Kidney epithelial cell (primary cell): ENCODE results near the gene SLC35B4. TPM values are rescaled to one million over a fixed set of nuclear protein-coding genes. Genes with fewer than 3 reads are reported as not detected.

Experiments used
- DNase-seq: peaks from one replicate; pipeline ENCODE4 v3.0.0-alpha.2; 2010; ENCODE audit warnings: low read depth
- H3K27me3 ChIP-seq: 2 replicates; pipeline ENCODE4 v1.6.0; 2011; ENCODE audit warnings: low read length; ENCODE audit not compliant: control insufficient read depth, insufficient read depth
- H3K36me3 ChIP-seq: 2 replicates; pipeline ENCODE4 v1.5.1; 2011; ENCODE audit warnings: low read length; ENCODE audit not compliant: control insufficient read depth, insufficient read depth
- H3K4me3 ChIP-seq: 2 replicates; pipeline ENCODE4 v1.5.1; 2011; ENCODE audit warnings: low read depth, mild to moderate bottlenecking, control low read depth, low read length
- total RNA-seq: library from RNA; depleted of rRNA; stranded (reverse); fragments of >200 nt; gene quantifications from 2 replicates; pipeline ENCODE4 v1.2.3, GENCODE V29; 2015
- TF ChIP-seq, protein P1 (sequence below): IDR thresholded peaks from 2 replicates; pipeline ENCODE4 v1.5.1; 2011; ENCODE audit warnings: mild to moderate bottlenecking, moderate library complexity, low read length, control low read depth, inconsistent platforms; ENCODE audit not compliant: insufficient read depth, poor library complexity, severe bottlenecking

SLC35B4 gene
- total RNA-seq, 1 donor from 2014 or later = 10.6 TPM

GRCh38 chr7:134359787-134360432 is 43.2 kb upstream of the SLC35B4 start:
- TF ChIP-seq, protein P1, sequence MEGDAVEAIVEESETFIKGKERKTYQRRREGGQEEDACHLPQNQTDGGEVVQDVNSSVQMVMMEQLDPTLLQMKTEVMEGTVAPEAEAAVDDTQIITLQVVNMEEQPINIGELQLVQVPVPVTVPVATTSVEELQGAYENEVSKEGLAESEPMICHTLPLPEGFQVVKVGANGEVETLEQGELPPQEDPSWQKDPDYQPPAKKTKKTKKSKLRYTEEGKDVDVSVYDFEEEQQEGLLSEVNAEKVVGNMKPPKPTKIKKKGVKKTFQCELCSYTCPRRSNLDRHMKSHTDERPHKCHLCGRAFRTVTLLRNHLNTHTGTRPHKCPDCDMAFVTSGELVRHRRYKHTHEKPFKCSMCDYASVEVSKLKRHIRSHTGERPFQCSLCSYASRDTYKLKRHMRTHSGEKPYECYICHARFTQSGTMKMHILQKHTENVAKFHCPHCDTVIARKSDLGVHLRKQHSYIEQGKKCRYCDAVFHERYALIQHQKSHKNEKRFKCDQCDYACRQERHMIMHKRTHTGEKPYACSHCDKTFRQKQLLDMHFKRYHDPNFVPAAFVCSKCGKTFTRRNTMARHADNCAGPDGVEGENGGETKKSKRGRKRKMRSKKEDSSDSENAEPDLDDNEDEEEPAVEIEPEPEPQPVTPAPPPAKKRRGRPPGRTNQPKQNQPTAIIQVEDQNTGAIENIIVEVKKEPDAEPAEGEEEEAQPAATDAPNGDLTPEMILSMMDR = no peak
- Histone ChIP-seq H3K4me3 (no peak overlapping the region), H3K36me3 (no peaks in the 10 kb centered on the region), H3K27me3 (no peaks in the 10 kb centered on the region)
- no peak for DNase-seq

DNA sequence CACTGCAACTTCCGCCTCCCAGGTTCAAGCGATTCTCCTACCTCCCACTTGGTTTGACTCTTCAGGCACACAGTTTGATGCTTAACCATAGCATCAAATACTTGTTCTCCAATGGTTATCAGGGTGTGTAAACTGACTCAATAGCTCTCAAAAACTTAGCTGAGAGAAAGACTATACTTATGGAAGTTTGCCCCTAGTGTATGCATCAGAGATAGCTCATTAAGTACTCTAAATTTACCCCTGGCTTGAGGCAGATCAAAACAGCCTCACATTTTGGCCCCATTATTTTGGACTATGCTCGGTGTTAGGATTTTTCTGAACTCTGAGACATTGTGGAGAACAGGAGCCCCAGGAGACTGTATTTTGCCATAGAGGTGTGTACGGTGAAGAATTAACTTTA is 40.8 kb upstream of the SLC35B4 start:
- TF ChIP-seq, protein P1 = no peak
- H3K36me3 ChIP-seq = no peaks in the 10 kb centered on the region
- no peaks in the 10 kb centered on the region for H3K27me3 ChIP-seq
- H3K4me3 ChIP-seq = no peak overlapping the region
- DNase-seq = no peak

- H3K27me3 ChIP-seq = no peaks in the 10 kb centered on the region
- TF ChIP-seq, protein P1 = no peak
- no peaks in the 10 kb centered on the region for H3K36me3 ChIP-seq
- DNase-seq = no peak
- no peak overlapping the region for H3K4me3 ChIP-seq
Measured at GRCh38 chr7:134356421-134356936, 39.7 kb upstream of the SLC35B4 start.

GRCh38 chr7:134355927-134356326 is 39.2 kb upstream of the SLC35B4 start:
- TF ChIP-seq, protein P1 = no peak
- no peaks in the 10 kb centered on the region for H3K36me3 ChIP-seq
- no peaks in the 10 kb centered on the region for H3K27me3 ChIP-seq
- DNase-seq = no peak
- H3K4me3 ChIP-seq = no peak overlapping the region

DNA sequence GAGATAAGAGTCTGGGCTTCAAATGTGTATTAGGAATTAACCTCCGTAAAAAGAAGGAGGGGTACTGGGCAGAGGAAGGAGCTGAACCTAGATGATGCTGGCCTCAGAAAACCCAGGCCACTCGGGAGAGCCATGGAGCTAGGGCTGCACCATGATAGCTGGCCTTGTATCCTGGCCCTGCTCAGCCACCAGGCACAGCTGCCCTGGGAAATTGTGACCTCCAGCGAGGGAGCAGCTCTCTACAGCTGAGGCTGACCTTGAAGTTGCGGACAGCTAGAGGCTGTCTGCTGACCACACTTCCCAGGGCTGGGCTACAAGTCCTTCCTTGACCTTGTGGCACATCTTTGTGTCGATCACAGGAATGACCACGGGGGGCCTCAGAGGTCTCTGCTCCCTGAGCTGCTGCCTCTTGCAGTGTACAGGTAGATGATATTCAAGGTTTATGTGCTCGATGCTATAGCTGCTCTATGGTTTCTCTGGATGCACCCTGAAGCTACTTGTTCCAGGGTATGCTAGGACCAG is 38.3 kb upstream of the SLC35B4 start:
- TF ChIP-seq, protein P1 = no peak
- Histone ChIP-seq H3K4me3 (no peak overlapping the region), H3K36me3 (no peaks in the 10 kb centered on the region), H3K27me3 (no peaks in the 10 kb centered on the region)
- no peak for DNase-seq

DNA sequence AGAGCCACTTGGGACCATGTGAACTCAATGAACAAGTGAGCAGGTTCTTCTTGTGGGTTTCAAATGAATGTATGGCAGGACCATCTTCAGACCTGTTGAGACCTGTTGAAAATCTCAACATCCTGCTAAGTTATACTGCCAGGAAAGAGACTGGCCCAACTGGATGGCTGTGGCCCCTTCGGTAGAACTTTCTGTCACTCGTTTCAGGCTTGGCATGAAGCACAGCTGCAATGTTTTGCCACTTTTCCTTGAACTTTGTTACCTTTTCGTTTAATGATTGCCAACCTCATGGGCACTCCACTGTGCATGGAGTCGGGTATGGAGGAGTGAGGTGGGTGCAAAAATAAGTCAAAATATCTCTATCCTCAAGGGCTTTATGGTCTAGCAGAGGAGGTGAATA is 36.7 kb upstream of the SLC35B4 start:
- H3K27me3 ChIP-seq = no peaks in the 10 kb centered on the region
- TF ChIP-seq, protein P1 = no peak
- no peak for DNase-seq
- no peak overlapping the region for H3K4me3 ChIP-seq
- H3K36me3 ChIP-seq = no peaks in the 10 kb centered on the region
